HCT116 (cell line): ENCODE data around the gene ZSWIM8. TPM values are rescaled to one million over a fixed set of nuclear protein-coding genes. Genes with fewer than 3 reads are reported as not detected.

ENCODE experiments used
- ATAC-seq: fragments of 200-7000 bp; cut with Tn5 transposase; 2 replicates; pipeline ENCODE4 v1.9.1; 2020; ENCODE audit warnings: mild to moderate bottlenecking, moderate library complexity
- BruUV-seq: library from RNA; stranded (reverse); fragments of 400-500 nt; replicated peaks from 2 replicates; lab custom pipeline; 2021; lab: Mats Ljungman, UMichigan
- CTCF ChIA-PET: fragments of 300-600 bp; sonication (Branson Sonifier 250); formaldehyde crosslinking; loops from one replicate; lab custom pipeline; 2021; ENCODE audit warnings: antibody characterized with exemption; lab: Charles Lee
- POLR2A ChIA-PET: fragments of 300-600, 350-600 bp; sonication (Branson Sonifier 250); formaldehyde crosslinking; loops from one replicate; lab custom pipeline; 2021; ENCODE audit warnings: antibody characterized with exemption; lab: Charles Lee
- RAD21 ChIA-PET, 2 experiments: fragments of 300-600 bp; sonication (Branson Sonifier 250); formaldehyde crosslinking; loops; one replicate each; lab custom pipeline; 2023; ENCODE audit warnings: low total read pairs in 2 of 2; ENCODE audit not compliant: uncharacterized antibody in 2 of 2, unreplicated experiment in 2 of 2, low non-redundant PET in 1 of 2; lab: Charles Lee
- DNase-seq: peaks from one replicate; pipeline ENCODE4 v3.0.0-alpha.2; 2010; ENCODE audit warnings: low read depth, low spot score
- H2AFZ ChIP-seq: fragments of 200-600 bp; shearing (Covaris generic), sonication (generic); 2 replicates; pipeline ENCODE4 v1.6.1; 2017; ENCODE audit warnings: low read depth, mixed run types, mixed read lengths, antibody characterized with exemption, low read length; ENCODE audit not compliant: poor library complexity, severe bottlenecking
- H3K27ac ChIP-seq: 2 replicates; pipeline ENCODE4 v1.5.1; 2012; ENCODE audit warnings: low read depth, low read length
- H3K27me3 ChIP-seq: fragments of 200-600 bp; sonication (generic); 2 replicates; pipeline ENCODE4 v1.6.1; 2016; ENCODE audit warnings: mixed run types, low read length, mixed read lengths; ENCODE audit not compliant: insufficient read depth
- H3K36me3 ChIP-seq, 2 experiments: fragments of 200-500 bp in 1 of 2; fragments of 200-600 bp in 1 of 2; sonication (Bioruptor generic) in 1 of 2; sonication (generic) in 1 of 2; 2 replicates each; pipeline versions ENCODE4 v1.5.1 to v1.6.1; 2014 to 2016; ENCODE audit warnings: low read length in 2 of 2, inconsistent platforms in 1 of 2, mixed read lengths in 1 of 2, mixed run types in 1 of 2; ENCODE audit not compliant: insufficient read depth in 2 of 2, control insufficient read depth in 1 of 2
- H3K4me1 ChIP-seq, 2 experiments: fragments of 200-600 bp in 1 of 2; sonication (generic) in 1 of 2; 2 replicates each; pipeline versions ENCODE4 v1.5.1 to v1.6.1; 2012 to 2017; ENCODE audit warnings: low read length in 2 of 2, inconsistent platforms in 1 of 2, mild to moderate bottlenecking in 1 of 2, mixed read lengths in 1 of 2, mixed run types in 1 of 2, moderate library complexity in 1 of 2; ENCODE audit not compliant: insufficient read depth in 2 of 2, control insufficient read depth in 1 of 2
- H3K4me2 ChIP-seq: fragments of 200-600 bp; sonication (generic); 2 replicates; pipeline ENCODE4 v1.6.1; 2017; ENCODE audit warnings: mixed run types, low read length, mixed read lengths
- H3K4me3 ChIP-seq, 2 experiments: fragments of 200-600 bp in 1 of 2; sonication (generic) in 1 of 2; replicated peaks in 1 of 2; 2 replicates each; pipeline ENCODE4 v1.5.1; 2011 to 2016; ENCODE audit warnings: low read length in 2 of 2, control low read depth in 1 of 2, low read depth in 1 of 2, mild to moderate bottlenecking in 1 of 2, mixed read lengths in 1 of 2, mixed run types in 1 of 2
- H3K79me2 ChIP-seq: fragments of 200-600 bp; sonication (generic); 2 replicates; pipeline ENCODE4 v1.6.1; 2017; ENCODE audit warnings: mild to moderate bottlenecking, mixed run types, low read length, moderate library complexity, mixed read lengths; ENCODE audit not compliant: insufficient read depth
- H3K9ac ChIP-seq: fragments of 200-600 bp; sonication (generic); 2 replicates; pipeline ENCODE4 v1.6.1; 2016; ENCODE audit warnings: low read length, mixed read lengths
- H3K9me2 ChIP-seq: fragments of 200-600 bp; sonication (generic), shearing (Covaris generic); 2 replicates; pipeline ENCODE4 v1.6.1; 2017; ENCODE audit warnings: mixed run types, mild to moderate bottlenecking, moderate library complexity; ENCODE audit not compliant: insufficient read depth
- H3K9me3 ChIP-seq, 2 experiments: fragments of 200-500 bp in 1 of 2; fragments of 200-600 bp in 1 of 2; sonication (Bioruptor generic) in 1 of 2; sonication (generic) in 1 of 2; 2 replicates each; pipeline ENCODE4 v1.6.1; 2014 to 2017; ENCODE audit warnings: low read length in 2 of 2, mixed read lengths in 2 of 2, inconsistent platforms in 1 of 2, low read depth in 1 of 2, mild to moderate bottlenecking in 1 of 2, mixed run types in 1 of 2, moderate library complexity in 1 of 2; ENCODE audit not compliant: control insufficient read depth in 1 of 2, insufficient read depth in 1 of 2
- H4K20me1 ChIP-seq: fragments of 200-600 bp; sonication (generic), shearing (Covaris generic); 2 replicates; pipeline ENCODE4 v1.6.1; 2017; ENCODE audit warnings: mixed run types, mild to moderate bottlenecking, moderate library complexity; ENCODE audit not compliant: insufficient read depth
- CTCF ChIP-seq, 3 experiments: fragments of 200-600 bp in 1 of 3; sonication (generic) in 1 of 3; IDR thresholded peaks in 2 of 3; conservative IDR thresholded peaks in 1 of 3; 2 replicates each; pipeline ENCODE4 v1.5.1; 2012 to 2017; ENCODE audit warnings: low read depth in 2 of 3, low read length in 2 of 3, antibody characterized with exemption in 1 of 3, borderline replicate concordance in 1 of 3, control low read depth in 1 of 3, mild to moderate bottlenecking in 1 of 3, mixed read lengths in 1 of 3, mixed run types in 1 of 3, moderate library complexity in 1 of 3; ENCODE audit not compliant: insufficient read depth in 1 of 3
- SRF ChIP-seq: IDR thresholded peaks from 2 replicates; pipeline ENCODE4 v1.6.1; 2012; ENCODE audit warnings: low read depth
- ZFX ChIP-seq: fragments of 450-650 bp; IDR thresholded peaks from 2 replicates; pipeline ENCODE4 v1.6.1; 2017
- intact Hi-C: fragments of 100-400 bp; cut with micrococcal nuclease; formaldehyde crosslinking; loops from 2 replicates; pipeline ENCODE4 v1.10.0; 2022
- total RNA-seq: library from RNA; stranded (reverse); gene quantifications from one replicate; pipeline ENCODE4 v1.2.1, GENCODE V29; 2021; ENCODE audit not compliant: unreplicated experiment

The ZSWIM8 gene
- total RNA-seq, 1 experiment from 2014 or later, result 49.9 TPM

GRCh38 chr10:73771722-73772280, 13.6 kb upstream of the ZSWIM8 start:
- intact Hi-C loops, result loop anchor here (1.0 to 5.0 kb wide), 2 partner anchors 10 to 106 kb away; no protein-coding TSS in a partner anchor
- POLR2A ChIA-PET, result interaction anchor here (1.2 to 2.5 kb wide), 5 partner anchors 9 to 108 kb away, joined by 3 to 27 read pairs (median 4); partner anchors contain the start of genes CHCHD1 and SEC24C
- TSS peak; percentile 50 for BruUV-seq
- no peaks in the 10 kb centered on the region for H3K9me3 ChIP-seq
- H3K27ac ChIP-seq, result peak overlapping the region; percentile 97
- TF ChIP-seq ZFX, result no peak
- peak in 1 of 3 experiments; percentile 25; a peak in 1 of 6 replicates for TF ChIP-seq CTCF (IDR thresholded peaks at IDR 0.05 in 2 of 3, conservative IDR thresholded peaks at IDR 0.05 in 1 of 3; ENCODE audit: borderline replicate concordance in 1 of 3, insufficient read depth in 1 of 3, low read depth in 2 of 3, low read length in 2 of 3)
- TF ChIP-seq SRF, result no peak
- TF ChIP-seq, all 23 proteins: peak for 1
- ATAC-seq (peak; percentile 68), DNase-seq (peak; percentile 48)
- H3K36me3 ChIP-seq, result peaks cover 27 to 41% of the 10 kb centered on the region in 2 experiments
- no peaks in the 10 kb centered on the region for H3K27me3 ChIP-seq
- RAD21 ChIA-PET, result no interaction called here
- peak overlapping the region; percentile 86 for H3K9ac ChIP-seq
- peaks cover 9 to 25% of the 10 kb centered on the region in 2 experiments for H3K4me1 ChIP-seq
- H3K4me2 ChIP-seq, result peak overlapping the region; percentile 77
- CTCF ChIA-PET, result interaction anchor here (0.9 to 1.8 kb wide), 3 partner anchors 8 to 108 kb away, joined by 3 to 7 read pairs (median 3); partner anchors contain the start of gene SEC24C
- H3K79me2 ChIP-seq, result peaks cover 36% of the 10 kb centered on the region
- no peaks in the 10 kb centered on the region for H3K9me2 ChIP-seq
- H2AFZ ChIP-seq, result peak overlapping the region; percentile 48
- H3K4me3 ChIP-seq, result peak overlapping the region; percentile 66 to 83
- H4K20me1 ChIP-seq, result no peaks in the 10 kb centered on the region
